ENCODE measurements around the gene NFYC.

DNA sequence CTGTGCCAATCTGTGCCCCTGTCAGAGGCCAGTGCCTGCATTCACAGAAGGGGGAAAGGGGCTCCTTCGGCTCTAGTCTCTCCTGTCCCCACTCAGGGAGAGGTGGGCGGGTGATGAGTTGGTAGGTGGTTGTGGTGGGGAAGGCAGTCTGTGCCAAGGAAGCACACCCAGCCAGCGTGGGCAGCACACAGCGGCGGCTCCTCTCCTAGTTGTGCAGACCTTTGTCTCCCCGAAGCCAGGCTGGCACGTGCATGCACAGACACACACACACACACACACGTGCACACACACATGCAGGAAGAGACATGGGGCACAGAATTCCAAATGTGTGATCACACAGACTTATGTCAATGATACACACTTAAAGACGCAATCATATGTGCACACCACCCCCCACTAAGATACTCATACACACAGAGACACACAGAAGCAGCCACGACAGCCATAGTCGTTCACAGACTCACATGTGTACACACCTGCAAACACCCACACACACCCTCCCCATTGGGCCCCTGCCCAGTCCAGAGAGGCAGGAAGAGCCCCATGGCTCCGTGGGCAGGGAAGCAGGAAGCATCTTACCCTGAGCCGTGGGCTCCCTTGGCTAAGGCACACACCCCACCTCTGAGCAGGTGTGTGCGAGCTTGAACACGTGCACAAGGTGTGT is 42.4 kb upstream of the NFYC start:
- TF ChIP-seq, protein P1, sequence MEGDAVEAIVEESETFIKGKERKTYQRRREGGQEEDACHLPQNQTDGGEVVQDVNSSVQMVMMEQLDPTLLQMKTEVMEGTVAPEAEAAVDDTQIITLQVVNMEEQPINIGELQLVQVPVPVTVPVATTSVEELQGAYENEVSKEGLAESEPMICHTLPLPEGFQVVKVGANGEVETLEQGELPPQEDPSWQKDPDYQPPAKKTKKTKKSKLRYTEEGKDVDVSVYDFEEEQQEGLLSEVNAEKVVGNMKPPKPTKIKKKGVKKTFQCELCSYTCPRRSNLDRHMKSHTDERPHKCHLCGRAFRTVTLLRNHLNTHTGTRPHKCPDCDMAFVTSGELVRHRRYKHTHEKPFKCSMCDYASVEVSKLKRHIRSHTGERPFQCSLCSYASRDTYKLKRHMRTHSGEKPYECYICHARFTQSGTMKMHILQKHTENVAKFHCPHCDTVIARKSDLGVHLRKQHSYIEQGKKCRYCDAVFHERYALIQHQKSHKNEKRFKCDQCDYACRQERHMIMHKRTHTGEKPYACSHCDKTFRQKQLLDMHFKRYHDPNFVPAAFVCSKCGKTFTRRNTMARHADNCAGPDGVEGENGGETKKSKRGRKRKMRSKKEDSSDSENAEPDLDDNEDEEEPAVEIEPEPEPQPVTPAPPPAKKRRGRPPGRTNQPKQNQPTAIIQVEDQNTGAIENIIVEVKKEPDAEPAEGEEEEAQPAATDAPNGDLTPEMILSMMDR (IDR thresholded peaks at IDR 0.05), result no peak
- TF ChIP-seq POLR2AphosphoS5 (IDR thresholded peaks at IDR 0.05) (no peak), POLR2A (IDR thresholded peaks at IDR 0.05) (no peak)
